A673 (cell line): Measurements from ENCODE around the gene HM13. TPM values are rescaled to one million over a fixed set of nuclear protein-coding genes. Genes with fewer than 3 reads are reported as not detected.

Source experiments
- BruUV-seq: library from RNA; stranded (reverse); fragments of 400-500 nt; replicated peaks from 2 replicates; lab custom pipeline; 2021; lab: Mats Ljungman, UMichigan
- CTCF ChIA-PET: fragments of 300-600 bp; sonication (Branson Sonifier 250); formaldehyde crosslinking; loops from one replicate; lab custom pipeline; 2022; ENCODE audit warnings: antibody characterized with exemption; lab: Charles Lee
- POLR2A ChIA-PET: fragments of 300-600 bp; sonication (Branson Sonifier 250); formaldehyde crosslinking; loops from one replicate; lab custom pipeline; 2022; ENCODE audit warnings: antibody characterized with exemption; ENCODE audit not compliant: low non-redundant PET; lab: Charles Lee
- DNase-seq: peaks from one replicate; pipeline ENCODE4 v3.0.0-alpha.2; 2015; ENCODE audit warnings: low spot score
- H3K27ac ChIP-seq: fragments of 200-600 bp; sonication (generic); 2 replicates; pipeline ENCODE4 v1.5.1; 2016; ENCODE audit warnings: mixed run types, low read depth, mild to moderate bottlenecking, mixed read lengths, antibody characterized with exemption, low read length; ENCODE audit not compliant: poor library complexity, severe bottlenecking
- H3K27me3 ChIP-seq: fragments of 200-600 bp; sonication (generic); replicated peaks from 2 replicates; pipeline ENCODE4 v1.6.1; 2017; ENCODE audit warnings: mixed run types, low read depth, mild to moderate bottlenecking, mixed read lengths, antibody characterized with exemption, low read length; ENCODE audit not compliant: insufficient read depth, poor library complexity
- H3K36me3 ChIP-seq: fragments of 200-600 bp; sonication (generic); 2 replicates; pipeline ENCODE4 v1.6.1; 2016; ENCODE audit warnings: mixed run types, mild to moderate bottlenecking, mixed read lengths, antibody characterized with exemption, low read length; ENCODE audit not compliant: insufficient read depth, poor library complexity, severe bottlenecking
- H3K4me1 ChIP-seq: fragments of 200-600 bp; sonication (generic); 2 replicates; pipeline ENCODE4 v1.6.1; 2017; ENCODE audit warnings: mixed run types, mild to moderate bottlenecking, mixed read lengths, antibody characterized with exemption, low read length; ENCODE audit not compliant: insufficient read depth, poor library complexity, severe bottlenecking
- H3K4me3 ChIP-seq: fragments of 200-600 bp; sonication (generic); 2 replicates; pipeline ENCODE4 v1.5.1; 2016; ENCODE audit warnings: low read depth, mixed run types, mild to moderate bottlenecking, mixed read lengths, low read length; ENCODE audit not compliant: poor library complexity, severe bottlenecking
- H3K9me3 ChIP-seq: fragments of 200-600 bp; sonication (generic); 2 replicates; pipeline ENCODE4 v1.6.1; 2016; ENCODE audit warnings: mixed run types, low read depth, mild to moderate bottlenecking, mixed read lengths, antibody characterized with exemption, low read length; ENCODE audit not compliant: poor library complexity, severe bottlenecking
- CTCF ChIP-seq: fragments of 300-800, 200-600 bp; sonication (generic); conservative IDR thresholded peaks from 2 replicates; pipeline ENCODE4 v1.5.1; 2017; ENCODE audit warnings: low read depth, mild to moderate bottlenecking, antibody characterized with exemption, low read length, moderate library complexity, mixed read lengths
- EZH2 ChIP-seq: fragments of 200-600 bp; sonication (generic); IDR thresholded peaks from 2 replicates; pipeline ENCODE4 v1.6.1; 2017; ENCODE audit warnings: borderline replicate concordance, low read depth, mild to moderate bottlenecking, mixed read lengths, antibody characterized with exemption, low read length; ENCODE audit not compliant: poor library complexity, severe bottlenecking
- intact Hi-C: fragments of 100-400 bp; cut with micrococcal nuclease; formaldehyde crosslinking; loops from one replicate; pipeline ENCODE4 v1.10.0; 2022; ENCODE audit not compliant: unreplicated experiment
- total RNA-seq: library from RNA; stranded (reverse); gene quantifications from 2 replicates; pipeline ENCODE4 v1.2.3, GENCODE V29; 2021

The HM13 gene
- total RNA-seq, 1 experiment from 2014 or later, result 196 TPM

GRCh38 chr20:31540406-31540805 is 26.2 kb downstream of the HM13 start:
- H3K9me3 ChIP-seq, result no peaks in the 10 kb centered on the region
- intact Hi-C loops, result no loop called here
- no peak for DNase-seq
- POLR2A ChIA-PET, result no interaction called here
- no peak overlapping the region for H3K27ac ChIP-seq
- no TSS peak for BruUV-seq
- H3K4me3 ChIP-seq, result no peak overlapping the region
- no peaks in the 10 kb centered on the region for H3K4me1 ChIP-seq
- H3K27me3 ChIP-seq, result no peaks in the 10 kb centered on the region
- TF ChIP-seq EZH2 (no peak), CTCF (no peak)
- CTCF ChIA-PET, result interaction anchor here (0.6 kb wide), 1 partner anchor 72 kb away, joined by 3 read pairs; no protein-coding TSS in a partner anchor
- peaks cover 28% of the 10 kb centered on the region for H3K36me3 ChIP-seq

GRCh38 chr20:31542201-31542842 is 28.1 kb downstream of the HM13 start:
- ChIA-PET CTCF (no interaction called here), POLR2A (no interaction called here)
- no peak for DNase-seq
- no peak overlapping the region for H3K4me3 ChIP-seq
- no peak overlapping the region for H3K27ac ChIP-seq
- BruUV-seq, result no TSS peak
- no peaks in the 10 kb centered on the region for H3K27me3 ChIP-seq
- H3K36me3 ChIP-seq, result peaks cover 23% of the 10 kb centered on the region
- TF ChIP-seq EZH2 (no peak), CTCF (no peak)
- no peaks in the 10 kb centered on the region for H3K9me3 ChIP-seq
- H3K4me1 ChIP-seq, result no peaks in the 10 kb centered on the region
- intact Hi-C loops, result no loop called here

GRCh38 chr20:31542963-31543362 is 28.7 kb downstream of the HM13 start:
- ChIA-PET CTCF (no interaction called here), POLR2A (no interaction called here)
- intact Hi-C loops, result no loop called here
- peaks cover 20% of the 10 kb centered on the region for H3K36me3 ChIP-seq
- no peaks in the 10 kb centered on the region for H3K9me3 ChIP-seq
- H3K4me1 ChIP-seq, result no peaks in the 10 kb centered on the region
- no peak overlapping the region for H3K27ac ChIP-seq
- no peak for TF ChIP-seq EZH2
- no peak for TF ChIP-seq CTCF
- H3K27me3 ChIP-seq, result no peaks in the 10 kb centered on the region
- DNase-seq, result no peak
- no TSS peak for BruUV-seq
- H3K4me3 ChIP-seq, result no peak overlapping the region
